Measurements from ENCODE around the gene FRG2C.
"Not testable (repeated sequence)": the region's sequence is repeated elsewhere in the genome, so short reads cannot be mapped to it uniquely, and the experiment has no call there.

FRG2C gene

DNA sequence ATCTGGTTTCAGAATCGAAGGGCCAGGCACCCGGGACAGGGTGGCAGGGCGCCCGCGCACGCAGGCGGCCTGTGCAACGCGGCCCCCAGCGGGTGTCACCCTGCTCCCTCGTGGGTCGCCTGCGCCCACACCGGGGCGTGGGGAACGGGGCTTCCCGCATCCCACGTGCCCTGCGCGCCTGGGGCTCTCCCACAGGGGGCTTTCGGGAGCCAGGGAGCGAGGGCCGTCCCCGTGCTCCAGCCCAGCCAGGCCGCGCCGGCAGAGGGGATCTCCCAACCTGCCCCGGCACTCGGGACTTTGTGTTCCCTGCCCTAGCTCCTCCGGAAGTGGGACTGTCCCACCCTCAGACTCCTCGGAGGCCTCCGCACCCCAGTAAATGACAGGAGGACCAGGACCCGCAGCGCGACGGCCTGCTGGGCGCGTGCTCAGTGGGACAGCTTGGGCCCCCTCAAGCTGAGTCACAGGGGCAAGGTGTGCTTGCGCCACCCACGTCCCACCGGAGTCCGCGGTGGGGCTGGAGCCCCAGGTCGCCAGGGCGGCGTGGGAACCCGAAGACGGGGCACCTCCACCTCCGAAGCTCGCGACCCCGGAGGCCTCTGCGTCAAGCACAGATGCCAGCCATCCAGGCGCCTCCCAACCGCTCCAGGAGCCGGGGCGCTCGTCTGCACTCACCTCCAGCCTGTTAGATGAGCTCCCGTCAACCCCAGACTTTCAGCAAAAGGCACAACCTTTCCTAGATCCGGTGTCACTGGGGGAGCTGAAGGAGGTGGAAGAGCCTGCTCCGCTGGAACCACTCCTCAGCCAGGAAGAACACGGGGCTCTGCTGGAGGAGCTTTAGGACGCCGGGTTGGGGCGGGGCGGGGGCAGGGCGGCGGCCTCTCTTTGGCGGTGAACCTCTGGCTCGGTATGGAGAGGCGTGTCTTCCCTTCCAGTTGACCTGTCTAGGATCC, 5.5 kb downstream of the FRG2C start:
- not testable (repeated sequence) for DNase-seq (ENCODE audit: low read depth, low spot score)

DNA sequence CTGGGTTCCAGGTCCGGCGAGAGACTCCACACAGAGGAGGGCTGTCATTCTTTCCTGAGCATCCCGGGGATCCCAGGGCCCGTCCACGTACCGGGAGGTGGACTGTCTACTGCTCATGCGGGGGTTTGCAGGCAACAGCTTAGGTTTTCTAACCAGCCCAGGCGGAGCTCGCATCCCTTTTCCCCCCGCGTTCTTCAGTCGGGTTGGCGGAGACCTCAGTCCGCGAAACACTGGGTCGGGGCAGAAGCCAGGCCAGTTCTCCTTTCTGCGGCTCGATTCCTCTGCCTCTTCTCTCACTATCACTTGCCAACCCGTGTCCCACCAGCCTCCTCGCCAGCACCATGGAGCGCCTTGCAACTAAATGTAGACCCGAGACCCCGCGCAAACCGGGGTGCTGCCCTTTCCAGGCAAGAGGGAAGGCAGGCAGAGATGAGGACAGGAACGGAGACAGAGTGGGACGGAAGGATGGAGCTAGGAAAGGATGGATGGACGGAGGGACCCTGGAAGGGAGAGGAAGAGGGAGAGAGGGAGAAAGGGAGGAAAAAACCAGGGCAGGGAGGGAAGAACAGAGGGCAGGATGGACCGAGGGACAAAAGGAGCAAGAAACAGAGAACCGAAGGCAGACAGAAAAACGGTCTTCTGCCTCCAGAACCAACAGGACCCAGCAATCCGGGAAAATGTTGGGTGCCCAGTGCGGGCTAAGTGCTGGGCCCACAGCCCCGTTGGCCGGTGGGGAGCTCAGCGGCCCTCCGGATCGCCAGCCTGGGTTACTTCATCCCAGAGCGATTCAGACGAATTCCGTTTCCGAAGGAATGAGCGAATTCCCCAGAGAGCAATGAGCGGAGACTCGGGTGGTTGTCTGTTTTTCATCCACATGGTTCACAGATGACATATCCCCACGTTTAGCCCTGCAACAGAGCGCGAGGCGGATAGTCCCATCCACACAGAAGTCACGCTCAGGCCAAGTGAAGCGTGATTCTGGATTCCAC, 6.5 kb downstream of the FRG2C start:
- not testable (repeated sequence) for DNase-seq (ENCODE audit: low read depth, low spot score)

GRCh38 chr3:75671287-75672139, 7.4 kb downstream of the FRG2C start:
- not testable (repeated sequence) for DNase-seq (ENCODE audit: low read depth, low spot score)

DNA sequence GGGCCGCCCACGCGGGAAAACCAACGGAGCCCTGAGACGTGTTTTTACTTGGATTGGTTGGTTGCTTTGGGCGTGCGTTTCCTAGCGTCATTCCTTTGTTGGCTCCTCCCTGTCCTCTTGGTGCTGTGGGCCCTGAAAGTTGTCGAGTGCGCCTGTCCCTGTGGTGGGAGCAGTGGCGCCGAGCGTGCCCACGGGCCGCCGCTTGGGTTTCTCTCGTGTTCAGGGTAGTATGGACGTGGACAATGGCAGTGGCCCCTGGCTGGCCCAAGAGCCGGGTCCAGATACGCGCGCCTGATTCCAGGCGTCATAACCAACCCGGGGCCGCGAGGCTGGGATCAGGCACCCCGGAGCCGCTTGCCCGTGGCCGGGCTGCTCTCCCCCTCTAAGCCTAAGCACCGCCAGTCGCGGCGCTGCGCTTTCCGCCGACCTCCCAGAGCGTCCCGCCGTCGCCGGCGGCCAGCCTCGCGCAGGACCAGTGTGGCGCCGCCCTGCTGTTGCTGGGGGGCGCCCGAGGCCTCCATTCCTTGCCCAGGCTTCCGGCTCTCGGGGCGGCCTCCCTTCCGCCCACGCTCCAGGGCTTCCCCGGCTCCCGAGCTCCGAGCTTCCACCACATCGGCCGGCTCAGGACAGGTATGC, 8.1 kb downstream of the FRG2C start:
- DNase-seq (ENCODE audit: low read depth, low spot score) = not testable (repeated sequence)

- DNase-seq (ENCODE audit: low read depth, low spot score) = not testable (repeated sequence)
These were observed 19.8 kb downstream of the FRG2C start for GRCh38 chr3:75683965-75684364.

GRCh38 chr3:75687323-75687722, 23.2 kb downstream of the FRG2C start:
- DNase-seq (ENCODE audit: low read depth, low spot score) = no peak

GRCh38 chr3:75692061-75692460, 27.9 kb downstream of the FRG2C start:
- no peak for DNase-seq (ENCODE audit: low read depth, low spot score)

Measured in activated CD4-positive, CD25-positive, alpha-beta regulatory T cell treated with anti-CD3 and anti-CD28 coated beads, Interleukin-2, amount 50 U/mL, for 16 hours (primary cell).